ENCODE measurements around the gene TBXT.
"Not testable (repeated sequence)": the region's sequence is repeated elsewhere in the genome, so short reads cannot be mapped to it uniquely, and the experiment has no call there.

Gene TBXT

DNA sequence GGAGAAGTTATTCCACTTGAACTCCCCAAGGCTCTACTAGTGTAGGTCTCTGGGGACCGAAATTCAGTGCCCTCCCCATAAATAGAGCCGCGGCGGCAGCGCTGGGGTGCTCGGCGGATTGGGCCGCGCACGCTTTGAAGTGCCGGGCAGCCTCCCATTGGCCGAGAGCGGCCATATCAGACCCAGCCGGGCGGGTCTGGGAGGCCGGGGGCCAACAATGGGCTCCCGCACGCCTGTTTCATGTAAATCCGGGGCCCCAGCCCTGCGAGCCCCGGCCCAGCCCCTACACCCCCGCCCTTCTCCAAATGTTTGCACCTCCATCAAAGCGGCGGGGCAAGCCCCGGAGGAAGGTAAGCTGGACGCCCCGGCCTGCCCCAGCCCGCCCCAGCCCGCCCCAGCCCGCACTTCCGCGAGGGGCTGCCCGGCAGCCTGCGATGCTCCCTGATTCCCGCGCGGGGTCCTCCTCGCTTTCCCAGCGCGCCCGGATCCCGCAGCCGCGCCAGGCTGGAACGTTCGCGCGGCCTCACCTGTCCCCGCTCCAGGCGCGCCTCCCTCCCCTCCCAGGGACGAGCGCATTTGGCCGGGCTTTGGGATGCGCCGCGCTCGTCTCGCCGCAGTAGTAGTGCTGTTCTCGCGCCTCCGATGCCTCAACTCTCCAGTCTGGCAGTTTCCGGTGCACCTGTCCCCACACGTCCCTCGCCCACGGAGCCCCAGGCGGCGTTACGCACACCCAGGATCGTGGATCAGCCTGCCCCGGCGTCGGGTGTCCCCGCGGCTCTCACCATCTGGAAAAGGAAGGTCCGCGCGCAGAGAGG lies at the start of gene TBXT:
TBXT (minus strand) TSS at position 51 of the 815 bp plus-strand sequence. CDS start 260 bp downstream, outside the sequence.
- DNase-seq: no peak

- no peak for DNase-seq
Measured at GRCh38 chr6:166207284-166207561, 39.6 kb upstream of the TBXT start.

GRCh38 chr6:166206510-166207283 lies 39.0 kb upstream of the TBXT start:
- DNase-seq: no peak

GRCh38 chr6:166206066-166206465 lies 38.4 kb upstream of the TBXT start:
- no peak for DNase-seq

DNA sequence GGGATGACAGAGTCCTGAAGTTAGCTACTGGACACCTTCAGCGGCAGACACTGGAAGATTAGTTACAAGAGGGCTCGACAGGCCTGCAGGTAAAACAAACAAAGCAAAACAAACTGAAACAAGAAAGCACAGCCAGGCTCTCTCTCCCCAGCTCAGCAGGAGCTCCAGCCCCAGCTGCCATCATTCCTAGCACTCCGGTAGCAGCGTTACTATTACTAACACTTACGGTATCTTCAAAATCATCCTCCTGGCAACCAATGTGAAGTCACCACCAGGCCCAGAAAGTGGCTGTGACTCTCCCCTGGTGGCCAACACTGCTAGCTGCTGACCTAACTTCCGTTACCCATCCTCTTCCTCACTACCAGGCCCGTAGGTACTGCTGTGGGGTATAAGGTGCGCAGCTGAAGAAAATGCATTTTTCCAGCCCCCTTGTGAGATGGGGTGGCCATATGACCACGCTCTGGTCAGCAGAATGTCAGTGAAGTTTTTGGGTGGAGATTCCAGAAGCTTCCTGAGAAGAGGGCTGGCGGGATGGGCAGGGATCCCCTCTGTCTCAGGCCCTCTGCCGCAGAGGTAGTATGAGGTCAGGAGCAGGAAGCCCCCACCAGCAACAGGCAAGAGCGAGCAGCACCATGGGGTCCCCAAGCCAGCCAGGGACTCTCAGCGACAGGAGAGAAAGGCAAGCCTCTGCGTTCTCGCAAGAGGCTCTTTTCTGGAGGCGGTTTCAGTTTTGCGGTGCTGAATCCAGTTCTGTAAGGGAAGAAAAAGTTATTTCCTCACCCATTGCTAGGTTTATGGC lies 37.4 kb upstream of the TBXT start:
- no peak for DNase-seq

GRCh38 chr6:166203641-166204222 lies 36.1 kb upstream of the TBXT start:
- DNase-seq: no peak

GRCh38 chr6:166203003-166203640 lies 35.5 kb upstream of the TBXT start:
- DNase-seq: no peak

DNA sequence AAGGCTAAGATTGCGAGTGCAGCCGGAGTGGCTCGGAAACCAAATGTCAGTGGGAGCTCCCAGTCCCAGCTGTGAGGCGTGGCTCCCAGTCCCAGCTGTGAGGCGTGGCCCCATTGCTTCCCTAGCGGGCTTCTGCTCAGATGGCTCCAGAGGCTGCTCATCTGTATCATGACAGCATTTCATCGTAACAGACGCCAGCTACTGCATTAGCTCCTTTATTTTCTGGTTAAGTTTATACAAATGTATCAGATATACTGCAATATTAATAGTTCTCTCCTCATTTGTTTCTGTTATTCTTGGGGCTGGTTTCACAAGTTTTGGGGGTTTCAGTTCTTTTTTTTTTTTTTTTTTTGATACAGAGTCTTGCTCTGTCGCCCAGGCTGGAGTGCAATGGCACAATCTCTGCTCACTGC lies 34.7 kb upstream of the TBXT start:
- no peak for DNase-seq

DNA sequence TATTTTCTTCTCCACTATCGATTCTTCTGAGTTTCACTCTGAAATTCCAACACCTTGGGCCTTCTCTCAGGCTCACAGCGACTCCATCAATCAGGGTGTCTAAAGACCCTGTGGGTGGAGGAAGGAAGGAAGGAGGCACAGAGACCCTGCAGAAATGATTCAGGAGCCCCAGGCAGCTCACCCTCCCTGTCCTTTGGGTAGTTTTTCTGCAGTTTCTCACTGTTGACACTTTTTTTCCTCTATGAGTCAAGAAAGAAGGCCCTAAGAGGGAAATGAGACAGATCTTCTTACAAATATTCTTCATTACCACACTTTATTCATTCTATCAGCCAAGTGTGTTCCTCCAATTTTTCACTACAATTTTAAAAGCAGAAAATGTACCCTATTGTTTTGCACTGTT lies 34.2 kb upstream of the TBXT start:
- no peak for DNase-seq

GRCh38 chr6:166197361-166197760 lies 29.7 kb upstream of the TBXT start:
- no peak for DNase-seq

GRCh38 chr6:166195860-166196238 lies 28.2 kb upstream of the TBXT start:
- no peak for DNase-seq

- DNase-seq: no peak
Measured at GRCh38 chr6:166194914-166195859, 27.5 kb upstream of the TBXT start.

DNA sequence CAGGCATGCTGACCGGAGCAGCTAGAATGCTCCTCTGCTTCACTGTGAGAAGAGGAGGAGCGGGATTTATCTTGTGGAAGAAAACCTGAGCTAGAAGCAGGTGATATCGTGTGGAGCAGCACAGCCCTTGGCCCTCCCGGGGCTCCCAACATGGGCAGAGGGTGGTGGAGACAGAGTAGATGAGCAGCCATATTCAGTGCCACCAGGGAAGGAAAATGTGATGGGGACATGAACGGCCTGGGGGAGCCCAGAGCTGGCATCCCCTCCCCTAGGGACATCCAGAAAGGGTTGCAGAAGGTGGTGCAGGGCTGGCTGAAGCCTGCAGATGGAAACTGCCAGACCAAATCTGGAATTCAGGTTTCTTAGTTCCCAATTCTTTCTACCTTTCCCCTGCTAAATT lies 24.9 kb upstream of the TBXT start:
- DNase-seq: no peak

DNA sequence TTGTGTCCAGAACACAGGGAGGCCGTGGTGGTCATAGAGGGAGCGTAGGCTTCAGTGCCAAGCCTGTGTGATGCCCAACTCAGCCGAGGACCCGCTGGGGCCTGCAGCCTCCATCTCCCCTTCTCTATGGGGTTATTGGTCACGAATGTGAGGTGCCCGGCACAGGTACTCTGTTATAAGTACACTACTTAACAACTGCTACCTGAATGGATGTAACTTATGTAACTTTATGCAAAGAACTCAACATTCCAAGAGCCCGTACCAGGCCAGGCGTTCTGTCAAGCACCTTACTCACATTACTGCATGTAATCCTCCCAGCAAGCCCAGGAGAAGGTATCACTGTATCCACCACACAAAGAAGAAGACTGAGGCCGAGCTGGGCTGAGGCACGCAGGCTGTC lies 24.5 kb upstream of the TBXT start:
- DNase-seq: no peak

GRCh38 chr6:166179704-166180103 lies 12.1 kb upstream of the TBXT start:
- DNase-seq: no peak

- DNase-seq: no peak
Measured at GRCh38 chr6:166176106-166176505, 8.5 kb upstream of the TBXT start.

DNA sequence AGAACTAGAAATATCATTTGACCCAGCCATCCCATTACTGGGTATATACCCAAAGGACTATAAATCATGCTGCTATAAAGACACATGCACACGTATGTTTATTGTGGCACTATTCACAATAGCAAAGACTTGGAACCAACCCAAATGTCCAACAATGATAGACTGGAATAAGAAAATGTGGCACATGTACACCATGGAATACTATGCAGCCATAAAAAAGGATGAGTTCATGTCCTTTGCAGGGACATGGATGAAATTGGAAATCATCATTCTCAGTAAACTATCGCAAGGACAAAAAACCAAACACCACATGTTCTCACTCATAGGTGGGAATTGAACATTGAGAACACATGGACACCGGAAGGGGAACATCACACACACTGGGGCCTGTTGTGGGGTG lies 7.4 kb upstream of the TBXT start:
- DNase-seq: not testable (repeated sequence)

DNA sequence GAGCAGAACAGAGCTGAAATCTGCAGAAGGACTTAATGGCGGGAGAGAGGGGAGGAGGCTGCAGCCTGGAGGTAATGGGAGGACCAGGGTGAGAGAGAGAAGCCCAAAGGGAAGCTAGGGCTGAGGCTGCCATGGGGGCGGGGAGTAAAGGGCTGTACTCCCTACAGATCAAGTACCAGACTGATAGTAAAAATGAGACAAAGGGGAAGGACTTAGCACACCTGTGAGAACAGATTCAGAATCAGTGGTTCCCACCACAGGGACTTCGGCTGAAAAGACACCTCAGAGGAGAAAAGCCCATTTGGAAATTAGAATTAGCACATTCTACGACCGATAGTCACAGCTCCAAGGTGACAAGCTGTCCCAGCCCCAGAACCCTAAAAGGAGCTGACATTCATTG lies 6.4 kb upstream of the TBXT start:
- no peak for DNase-seq

- no peak for DNase-seq
Measured at GRCh38 chr6:166173281-166173951, 5.8 kb upstream of the TBXT start.

- no peak for DNase-seq
Measured at GRCh38 chr6:166172546-166172945, 4.9 kb upstream of the TBXT start.
